SK-N-SH (cell line): ENCODE measurements around the gene STARD13. TPM values are rescaled to one million over a fixed set of nuclear protein-coding genes. Genes with fewer than 3 reads are reported as not detected.

ENCODE experiments used
- CTCF ChIA-PET: fragments of 300-600, 350-600 bp; formaldehyde crosslinking; extraction: SDS; loops from one replicate; lab custom pipeline; 2021; lab: Yijun Ruan, JAX
- POLR2A ChIA-PET: fragments of 350-600 bp; sonication (Branson Sonifier 250); formaldehyde crosslinking; extraction: SDS; loops from one replicate; lab custom pipeline; 2020; ENCODE audit warnings: antibody characterized with exemption, inconsistent platforms; lab: Yijun Ruan, JAX
- DNase-seq: peaks from one replicate; pipeline ENCODE4 v3.0.0; 2012
- H2AFZ ChIP-seq: fragments of 200-600 bp; sonication (generic); 2 replicates; pipeline ENCODE4 v1.8.1; 2016; ENCODE audit warnings: antibody characterized with exemption, mild to moderate bottlenecking, low read depth
- H3F3A ChIP-seq: fragments of 200-600 bp; sonication (generic); replicated peaks from 2 replicates; pipeline ENCODE3; 2016; ENCODE audit warnings: antibody characterized with exemption, mild to moderate bottlenecking; ENCODE audit not compliant: insufficient read depth
- H3K27ac ChIP-seq, 2 experiments: fragments of 200-500 bp in 1 of 2; fragments of 200-600 bp in 1 of 2; sonication (Bioruptor generic) in 1 of 2; sonication (generic), shearing (Covaris generic) in 1 of 2; 2 replicates each; pipeline versions ENCODE4 v1.5.1 to v1.6.1; 2014 to 2016; ENCODE audit warnings: low read depth in 2 of 2, inconsistent platforms in 1 of 2, low read length in 1 of 2, mild to moderate bottlenecking in 1 of 2, mixed read lengths in 1 of 2
- H3K27me3 ChIP-seq: fragments of 200-600 bp; sonication (generic), shearing (Covaris generic); 2 replicates; pipeline ENCODE4 v1.6.1; 2016; ENCODE audit warnings: mixed run types; ENCODE audit not compliant: insufficient read depth
- H3K36me3 ChIP-seq, 2 experiments: fragments of 200-500 bp in 1 of 2; fragments of 200-600 bp in 1 of 2; sonication (Bioruptor generic) in 1 of 2; sonication (generic) in 1 of 2; replicated peaks in 1 of 2; 2 replicates each; pipeline versions ENCODE3 to v1.5.1; 2014 to 2016; ENCODE audit warnings: low read length in 1 of 2, mild to moderate bottlenecking in 1 of 2; ENCODE audit not compliant: insufficient read depth in 2 of 2, control insufficient read depth in 1 of 2
- H3K4me1 ChIP-seq, 2 experiments: fragments of 200-500 bp in 1 of 2; fragments of 200-600 bp in 1 of 2; sonication (Bioruptor generic) in 1 of 2; sonication (generic), shearing (Covaris generic) in 1 of 2; 2 replicates each; pipeline versions ENCODE4 v1.5.1 to v1.6.1; 2014 to 2016; ENCODE audit warnings: low read depth in 1 of 2, low read length in 1 of 2, mixed run types in 1 of 2; ENCODE audit not compliant: insufficient read depth in 2 of 2, control insufficient read depth in 1 of 2
- H3K4me2 ChIP-seq: fragments of 200-600 bp; sonication (generic), shearing (Covaris generic); 2 replicates; pipeline ENCODE4 v1.6.1; 2017; ENCODE audit warnings: mixed run types
- H3K4me3 ChIP-seq, 2 experiments: fragments of 200-500 bp in 1 of 2; fragments of 200-600 bp in 1 of 2; sonication (Bioruptor generic) in 1 of 2; sonication (generic), shearing (Covaris generic) in 1 of 2; 2 replicates each; pipeline versions ENCODE4 v1.5.1 to v1.8.1; 2014 to 2016; ENCODE audit warnings: low read depth in 2 of 2, inconsistent platforms in 1 of 2, low read length in 1 of 2, mild to moderate bottlenecking in 1 of 2, mixed read lengths in 1 of 2, moderate library complexity in 1 of 2
- H3K79me2 ChIP-seq: fragments of 200-600 bp; sonication (generic); 2 replicates; pipeline ENCODE4 v1.8.1; 2017; ENCODE audit warnings: mild to moderate bottlenecking; ENCODE audit not compliant: insufficient read depth
- H3K9ac ChIP-seq: fragments of 200-600 bp; sonication (generic); 2 replicates; pipeline ENCODE4 v1.6.1; 2017; ENCODE audit warnings: mixed run types
- H3K9me2 ChIP-seq: fragments of 200-600 bp; sonication (generic); 2 replicates; pipeline ENCODE4 v1.6.1; 2017; ENCODE audit warnings: mixed run types
- H3K9me3 ChIP-seq: fragments of 200-600 bp; sonication (generic); 2 replicates; pipeline ENCODE4 v1.6.1; 2017; ENCODE audit warnings: mixed run types, mild to moderate bottlenecking, moderate library complexity
- H4K20me1 ChIP-seq: fragments of 200-600 bp; sonication (generic); 2 replicates; pipeline ENCODE4 v1.6.1; 2017; ENCODE audit warnings: mild to moderate bottlenecking, mixed run types; ENCODE audit not compliant: insufficient read depth
- ELF1 ChIP-seq: IDR thresholded peaks from 2 replicates; pipeline ENCODE4 v1.4.0; 2012
- EP300 ChIP-seq, 2 experiments: IDR thresholded peaks; 2 replicates each; pipeline versions ENCODE4 v1.4.0 to v1.6.1; 2012; ENCODE audit warnings: borderline replicate concordance in 1 of 2, low read depth in 1 of 2, low read length in 1 of 2
- EZH2phosphoT487 ChIP-seq: fragments of 200-600 bp; sonication (generic); IDR thresholded peaks from 2 replicates; pipeline ENCODE4 v1.6.1; 2017; ENCODE audit warnings: low read depth, mixed run types, mild to moderate bottlenecking, antibody characterized with exemption, moderate library complexity, borderline replicate concordance
- FOSL2 ChIP-seq: IDR thresholded peaks from 2 replicates; pipeline ENCODE4 v1.4.0; 2012; ENCODE audit warnings: low read depth, mild to moderate bottlenecking, moderate library complexity, borderline replicate concordance
- GABPA ChIP-seq: IDR thresholded peaks from 2 replicates; pipeline ENCODE4 v1.4.0; 2012; ENCODE audit warnings: low read depth, mild to moderate bottlenecking
- GATA2 ChIP-seq: sonication (generic); formaldehyde crosslinking; IDR thresholded peaks from 2 replicates; pipeline ENCODE4 v1.5.0; 2020; ENCODE audit warnings: mild to moderate bottlenecking, missing genetic modification reagents
- JUND ChIP-seq: IDR thresholded peaks from 2 replicates; pipeline ENCODE4 v1.4.0; 2012
- MEF2A ChIP-seq: IDR thresholded peaks from 2 replicates; pipeline ENCODE4 v1.4.0; 2012; ENCODE audit warnings: low read depth, borderline replicate concordance
- NRF1 ChIP-seq: IDR thresholded peaks from 2 replicates; pipeline ENCODE4 v1.6.1; 2012; ENCODE audit warnings: low read depth, mild to moderate bottlenecking, low read length
- RCOR1 ChIP-seq: fragments of 150-350 bp; IDR thresholded peaks from 2 replicates; pipeline ENCODE4 v1.6.1; 2017; ENCODE audit warnings: antibody characterized with exemption, low read length
- RFX5 ChIP-seq: IDR thresholded peaks from 2 replicates; pipeline ENCODE4 v1.6.1; 2012; ENCODE audit warnings: mild to moderate bottlenecking, improper control_type of control experiment, low read length
- SIN3A ChIP-seq: IDR thresholded peaks from 2 replicates; pipeline ENCODE4 v1.6.1; 2012; ENCODE audit warnings: low read depth, mild to moderate bottlenecking, low read length, moderate library complexity, borderline replicate concordance
- TAF1 ChIP-seq: IDR thresholded peaks from 2 replicates; pipeline ENCODE4 v1.6.1; 2012; ENCODE audit warnings: low read depth, mild to moderate bottlenecking, low read length, moderate library complexity, borderline replicate concordance
- TCF12 ChIP-seq: IDR thresholded peaks from 2 replicates; pipeline ENCODE4 v1.4.0; 2012
- TEAD4 ChIP-seq: IDR thresholded peaks from 2 replicates; pipeline ENCODE4 v1.4.0; 2012; ENCODE audit warnings: mild to moderate bottlenecking, borderline replicate concordance; ENCODE audit not compliant: insufficient read depth
- YY1 ChIP-seq: IDR thresholded peaks from 2 replicates; pipeline ENCODE4 v1.4.0; 2012; ENCODE audit warnings: low read depth, mild to moderate bottlenecking
- WGBS: methylation state at CpG from one replicate; pipeline ENCODE4 v1.1.6; 2017; ENCODE audit warnings: low lambda C conversion rate; 5-methylcytosine and 5-hydroxymethylcytosine counted together
- polyA plus RNA-seq, 3 experiments: library from polyadenylated mRNA; depleted of rRNA; stranded (reverse); fragments of >200 nt; gene quantifications; 2 replicates each; pipeline ENCODE4 v1.2.3, GENCODE V29; 2012
- TF ChIP-seq, protein P1 (sequence below): fragments of 150-350 bp; IDR thresholded peaks from 2 replicates; pipeline ENCODE4 v1.6.1; 2016; ENCODE audit warnings: mild to moderate bottlenecking, low read depth, low read length
- TF ChIP-seq, protein P2 (sequence below): IDR thresholded peaks from 2 replicates; pipeline ENCODE4; 2012
- TF ChIP-seq, protein P3 (sequence below): IDR thresholded peaks from 2 replicates; pipeline ENCODE4 v1.4.0; 2012; ENCODE audit warnings: low read depth, borderline replicate concordance
- TF ChIP-seq, protein P4 (sequence below): IDR thresholded peaks from 2 replicates; pipeline ENCODE4 v1.4.0; 2012; ENCODE audit warnings: low read depth, borderline replicate concordance

STARD13 gene
- polyA plus RNA-seq, 1 of the 3 experiments (the other 2 are of a cell fraction), result 5.7 TPM

DNA sequence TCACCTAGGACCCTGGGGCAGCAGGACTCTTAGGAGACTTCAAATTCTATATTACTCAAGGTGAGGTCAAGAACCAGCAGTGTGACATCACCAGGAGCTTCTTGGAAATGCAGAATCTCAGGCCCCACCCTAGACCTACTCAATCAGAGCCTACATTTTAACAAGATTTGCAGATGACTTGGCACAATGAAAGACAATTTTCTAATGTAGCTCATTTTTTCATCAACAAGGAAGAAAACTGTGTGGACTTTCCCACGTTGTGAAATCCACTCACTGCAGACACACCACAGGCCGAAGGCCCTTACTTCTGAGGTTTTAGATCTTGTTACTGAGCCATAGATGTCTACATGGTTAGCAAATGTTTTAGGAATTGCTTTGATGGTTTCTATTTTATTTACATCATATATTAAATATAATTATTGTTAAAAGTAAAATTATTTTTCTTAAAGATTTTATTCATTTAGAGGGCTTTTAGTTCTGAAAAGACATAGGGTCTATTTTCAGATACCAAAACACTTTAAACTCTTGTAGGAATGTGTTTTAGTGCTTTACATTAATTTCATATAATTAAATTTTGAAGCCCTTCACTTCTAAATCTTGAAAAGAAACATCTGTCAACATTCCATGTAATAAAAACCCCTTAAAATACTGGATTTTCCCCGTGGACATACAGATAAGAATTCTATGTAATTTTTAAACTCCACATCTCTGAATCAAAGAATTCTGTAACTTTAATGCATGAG lies 18.5 kb upstream of the STARD13 start:
- no peaks in the 10 kb centered on the region for H3K9me2 ChIP-seq
- no peaks in the 10 kb centered on the region for H3K27me3 ChIP-seq
- ChIA-PET POLR2A (no interaction called here), CTCF (no interaction called here)
- no peak overlapping the region for H3K9ac ChIP-seq
- no peak overlapping the region for H3K4me3 ChIP-seq
- no peaks in the 10 kb centered on the region for H3K79me2 ChIP-seq
- no peaks in the 10 kb centered on the region for H4K20me1 ChIP-seq
- no peaks in the 10 kb centered on the region for H3K4me1 ChIP-seq
- TF ChIP-seq RCOR1 (no peak), EZH2phosphoT487 (no peak), SIN3A (no peak), TAF1 (no peak), ELF1 (no peak), YY1 (no peak), JUND (no peak), MEF2A (no peak), FOSL2 (no peak), GATA2 (CRISPR knock-in tag) (no peak), RFX5 (no peak), TEAD4 (no peak), NRF1 (no peak)
- TF ChIP-seq, protein P1, sequence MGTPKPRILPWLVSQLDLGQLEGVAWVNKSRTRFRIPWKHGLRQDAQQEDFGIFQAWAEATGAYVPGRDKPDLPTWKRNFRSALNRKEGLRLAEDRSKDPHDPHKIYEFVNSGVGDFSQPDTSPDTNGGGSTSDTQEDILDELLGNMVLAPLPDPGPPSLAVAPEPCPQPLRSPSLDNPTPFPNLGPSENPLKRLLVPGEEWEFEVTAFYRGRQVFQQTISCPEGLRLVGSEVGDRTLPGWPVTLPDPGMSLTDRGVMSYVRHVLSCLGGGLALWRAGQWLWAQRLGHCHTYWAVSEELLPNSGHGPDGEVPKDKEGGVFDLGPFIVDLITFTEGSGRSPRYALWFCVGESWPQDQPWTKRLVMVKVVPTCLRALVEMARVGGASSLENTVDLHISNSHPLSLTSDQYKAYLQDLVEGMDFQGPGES, result no peak
- H3K36me3 ChIP-seq, result no peaks in the 10 kb centered on the region
- no peak overlapping the region for H3K27ac ChIP-seq
- DNase-seq, result no peak
- no peak overlapping the region for H3K4me2 ChIP-seq
- WGBS, result 62% methylated on average over 3 of the region's 3 CpGs
- H3K9me3 ChIP-seq, result no peaks in the 10 kb centered on the region
- no peak overlapping the region for H2AFZ ChIP-seq
- peaks cover 4% of the 10 kb centered on the region for H3F3A ChIP-seq

DNA sequence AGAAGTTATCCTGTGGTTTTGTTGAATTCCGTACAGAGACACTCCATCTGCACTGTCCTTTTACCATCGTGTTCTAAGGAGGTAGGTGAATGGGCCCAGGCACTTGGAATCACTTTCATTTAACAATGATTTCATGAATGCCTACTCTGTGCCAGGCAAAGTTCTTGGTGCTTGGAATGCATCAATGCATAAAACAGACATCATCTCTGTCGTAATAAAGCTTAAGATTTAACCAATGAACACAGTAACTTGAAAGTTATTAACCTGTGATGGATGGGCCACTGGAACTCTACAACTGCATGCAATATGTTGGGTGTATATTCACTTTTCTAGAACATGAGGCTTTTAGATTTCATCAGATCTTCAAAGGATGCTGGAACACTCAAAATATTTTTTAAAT lies 14.1 kb upstream of the STARD13 start:
- WGBS, result 75% methylated on average over 3 of the region's 3 CpGs
- Histone ChIP-seq H3K9me3 (no peaks in the 10 kb centered on the region), H3K36me3 (no peaks in the 10 kb centered on the region), H3K4me3 (no peak overlapping the region), H3K27me3 (no peaks in the 10 kb centered on the region), H3K9ac (no peak overlapping the region), H3K9me2 (no peaks in the 10 kb centered on the region), H3K4me1 (peaks cover 0 to 2% of the 10 kb centered on the region in 2 experiments; a peak in 1 of 4 replicates), H3K4me2 (no peak overlapping the region), H2AFZ (no peak overlapping the region), H4K20me1 (no peaks in the 10 kb centered on the region), H3F3A (no peaks in the 10 kb centered on the region), H3K79me2 (no peaks in the 10 kb centered on the region), H3K27ac (no peak overlapping the region)
- DNase-seq, result no peak
- ChIA-PET POLR2A (no interaction called here), CTCF (no interaction called here)
- TF ChIP-seq RFX5 (no peak), EP300 (IDR thresholded peaks at IDR 0.05; ENCODE audit: borderline replicate concordance in 1 of 2, low read depth in 1 of 2, low read length in 1 of 2) (no peak), NRF1 (no peak), TEAD4 (no peak), TCF12 (no peak), GABPA (no peak)
- TF ChIP-seq, protein P1, result no peak
- TF ChIP-seq, protein P2, sequence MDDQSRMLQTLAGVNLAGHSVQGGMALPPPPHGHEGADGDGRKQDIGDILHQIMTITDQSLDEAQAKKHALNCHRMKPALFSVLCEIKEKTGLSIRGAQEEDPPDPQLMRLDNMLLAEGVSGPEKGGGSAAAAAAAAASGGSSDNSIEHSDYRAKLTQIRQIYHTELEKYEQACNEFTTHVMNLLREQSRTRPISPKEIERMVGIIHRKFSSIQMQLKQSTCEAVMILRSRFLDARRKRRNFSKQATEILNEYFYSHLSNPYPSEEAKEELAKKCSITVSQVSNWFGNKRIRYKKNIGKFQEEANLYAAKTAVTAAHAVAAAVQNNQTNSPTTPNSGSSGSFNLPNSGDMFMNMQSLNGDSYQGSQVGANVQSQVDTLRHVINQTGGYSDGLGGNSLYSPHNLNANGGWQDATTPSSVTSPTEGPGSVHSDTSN, result no peak
- TF ChIP-seq, protein P3, sequence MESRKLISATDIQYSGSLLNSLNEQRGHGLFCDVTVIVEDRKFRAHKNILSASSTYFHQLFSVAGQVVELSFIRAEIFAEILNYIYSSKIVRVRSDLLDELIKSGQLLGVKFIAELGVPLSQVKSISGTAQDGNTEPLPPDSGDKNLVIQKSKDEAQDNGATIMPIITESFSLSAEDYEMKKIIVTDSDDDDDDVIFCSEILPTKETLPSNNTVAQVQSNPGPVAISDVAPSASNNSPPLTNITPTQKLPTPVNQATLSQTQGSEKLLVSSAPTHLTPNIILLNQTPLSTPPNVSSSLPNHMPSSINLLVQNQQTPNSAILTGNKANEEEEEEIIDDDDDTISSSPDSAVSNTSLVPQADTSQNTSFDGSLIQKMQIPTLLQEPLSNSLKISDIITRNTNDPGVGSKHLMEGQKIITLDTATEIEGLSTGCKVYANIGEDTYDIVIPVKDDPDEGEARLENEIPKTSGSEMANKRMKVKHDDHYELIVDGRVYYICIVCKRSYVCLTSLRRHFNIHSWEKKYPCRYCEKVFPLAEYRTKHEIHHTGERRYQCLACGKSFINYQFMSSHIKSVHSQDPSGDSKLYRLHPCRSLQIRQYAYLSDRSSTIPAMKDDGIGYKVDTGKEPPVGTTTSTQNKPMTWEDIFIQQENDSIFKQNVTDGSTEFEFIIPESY, result no peak
- TF ChIP-seq, protein P4, sequence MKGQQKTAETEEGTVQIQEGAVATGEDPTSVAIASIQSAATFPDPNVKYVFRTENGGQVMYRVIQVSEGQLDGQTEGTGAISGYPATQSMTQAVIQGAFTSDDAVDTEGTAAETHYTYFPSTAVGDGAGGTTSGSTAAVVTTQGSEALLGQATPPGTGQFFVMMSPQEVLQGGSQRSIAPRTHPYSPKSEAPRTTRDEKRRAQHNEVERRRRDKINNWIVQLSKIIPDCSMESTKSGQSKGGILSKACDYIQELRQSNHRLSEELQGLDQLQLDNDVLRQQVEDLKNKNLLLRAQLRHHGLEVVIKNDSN, result no peak
